Fibroblast of lung (primary cell): ENCODE data around the gene CHST13.

Source experiments
- EZH2 ChIP-seq: IDR thresholded peaks from 2 replicates; pipeline ENCODE4 v1.5.1; 2012; ENCODE audit warnings: low read length, control low read depth, mild to moderate bottlenecking; ENCODE audit errors: missing control alignments
- TF ChIP-seq, protein P1 (sequence below), 2 donors: IDR thresholded peaks in 1 of 2; conservative IDR thresholded peaks in 1 of 2; 1 replicate in 1 of 2; 2 replicates in 1 of 2; pipeline ENCODE4 v1.5.1; 2011 to 2012; ENCODE audit warnings: low read length in 2 of 2, control low read depth in 1 of 2, inconsistent platforms in 1 of 2, low read depth in 1 of 2, mild to moderate bottlenecking in 1 of 2

DNA sequence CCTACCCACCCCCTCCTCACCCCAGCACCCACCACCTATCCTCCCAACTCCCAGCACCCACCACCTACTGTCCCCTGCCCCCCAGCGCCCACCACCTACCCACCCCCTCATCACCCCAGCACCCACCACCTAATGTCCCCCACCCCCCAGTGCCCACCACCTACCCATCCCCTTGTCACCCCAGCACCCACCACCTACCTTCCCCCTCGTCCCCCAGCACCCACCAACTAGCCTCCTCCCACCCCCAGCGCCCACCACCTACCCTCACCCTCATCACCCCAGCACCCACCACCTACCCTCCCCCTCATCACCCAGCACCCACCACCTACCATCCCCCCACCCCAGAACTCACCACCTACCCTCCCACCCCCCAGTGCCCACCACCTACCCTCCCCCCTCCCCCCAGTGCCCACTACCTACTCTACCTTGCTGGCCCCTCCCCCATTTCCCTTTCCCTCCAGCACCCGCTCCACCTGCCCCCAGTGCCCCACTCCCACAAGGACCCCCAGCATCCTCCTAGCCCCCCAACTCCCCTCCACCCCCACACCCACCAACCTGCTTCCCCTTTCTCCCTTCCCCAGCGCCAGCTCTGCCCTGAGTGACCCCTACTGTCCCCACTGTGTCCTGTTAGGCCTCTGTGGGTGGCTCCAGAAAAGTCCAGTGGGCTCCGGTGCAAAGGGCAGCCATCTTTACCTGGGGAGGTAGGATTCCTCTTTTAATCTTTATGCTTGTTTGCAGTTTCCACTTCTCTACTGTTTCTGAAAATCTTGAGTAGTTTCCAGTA lies 7.6 kb upstream of the CHST13 start:
- TF ChIP-seq, protein P1, sequence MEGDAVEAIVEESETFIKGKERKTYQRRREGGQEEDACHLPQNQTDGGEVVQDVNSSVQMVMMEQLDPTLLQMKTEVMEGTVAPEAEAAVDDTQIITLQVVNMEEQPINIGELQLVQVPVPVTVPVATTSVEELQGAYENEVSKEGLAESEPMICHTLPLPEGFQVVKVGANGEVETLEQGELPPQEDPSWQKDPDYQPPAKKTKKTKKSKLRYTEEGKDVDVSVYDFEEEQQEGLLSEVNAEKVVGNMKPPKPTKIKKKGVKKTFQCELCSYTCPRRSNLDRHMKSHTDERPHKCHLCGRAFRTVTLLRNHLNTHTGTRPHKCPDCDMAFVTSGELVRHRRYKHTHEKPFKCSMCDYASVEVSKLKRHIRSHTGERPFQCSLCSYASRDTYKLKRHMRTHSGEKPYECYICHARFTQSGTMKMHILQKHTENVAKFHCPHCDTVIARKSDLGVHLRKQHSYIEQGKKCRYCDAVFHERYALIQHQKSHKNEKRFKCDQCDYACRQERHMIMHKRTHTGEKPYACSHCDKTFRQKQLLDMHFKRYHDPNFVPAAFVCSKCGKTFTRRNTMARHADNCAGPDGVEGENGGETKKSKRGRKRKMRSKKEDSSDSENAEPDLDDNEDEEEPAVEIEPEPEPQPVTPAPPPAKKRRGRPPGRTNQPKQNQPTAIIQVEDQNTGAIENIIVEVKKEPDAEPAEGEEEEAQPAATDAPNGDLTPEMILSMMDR (conservative IDR thresholded peaks at IDR 0.05 in 1 of 2, IDR thresholded peaks at IDR 0.05 in 1 of 2; ENCODE audit: low read depth in 1 of 2, low read length in 2 of 2): no peak
- TF ChIP-seq EZH2: no peak
